H9 (cell line): Measurements from ENCODE around the gene GABARAPL2. TPM values are rescaled to one million over a fixed set of nuclear protein-coding genes. Genes with fewer than 3 reads are reported as not detected.

Experiments
- DNase-seq: peaks from one replicate; pipeline ENCODE4 v3.0.0-alpha.2; 2017
- H2AFZ ChIP-seq: one replicate; pipeline ENCODE4 v1.6.1; 2013; ENCODE audit warnings: mild to moderate bottlenecking, low read length, control low read depth, moderate library complexity
- H2AK5ac ChIP-seq: 2 replicates; pipeline ENCODE4 v1.6.1; 2013; ENCODE audit warnings: low read length, control low read depth, mixed read lengths; ENCODE audit not compliant: insufficient read length
- H2BK120ac ChIP-seq: one replicate; pipeline ENCODE4 v1.6.1; 2013; ENCODE audit warnings: low read depth, mild to moderate bottlenecking, low read length, control low read depth, inconsistent platforms; ENCODE audit not compliant: poor library complexity, severe bottlenecking
- H2BK12ac ChIP-seq: 2 replicates; pipeline ENCODE4 v1.6.1; 2013; ENCODE audit warnings: low read length, control low read depth, mixed read lengths, low read depth; ENCODE audit not compliant: insufficient read length
- H2BK15ac ChIP-seq: 2 replicates; pipeline ENCODE4 v1.6.1; 2013; ENCODE audit warnings: low read depth, low read length, control low read depth
- H2BK20ac ChIP-seq: one replicate; pipeline ENCODE4 v1.6.1; 2013; ENCODE audit warnings: low read depth, mild to moderate bottlenecking, low read length, control low read depth, inconsistent platforms; ENCODE audit not compliant: poor library complexity, severe bottlenecking
- H2BK5ac ChIP-seq: 2 replicates; pipeline ENCODE4 v1.6.1; 2013; ENCODE audit warnings: low read length, control low read depth, mixed read lengths; ENCODE audit not compliant: insufficient read length
- H3K14ac ChIP-seq: 2 replicates; pipeline ENCODE4 v1.6.1; 2013; ENCODE audit warnings: low read length, control low read depth; ENCODE audit not compliant: insufficient read depth
- H3K18ac ChIP-seq: 2 replicates; pipeline ENCODE4 v1.6.1; 2013; ENCODE audit warnings: low read depth, mild to moderate bottlenecking, mixed read lengths, low read length, control low read depth; ENCODE audit not compliant: insufficient read length
- H3K23ac ChIP-seq: 2 replicates; pipeline ENCODE4 v1.6.1; 2013; ENCODE audit warnings: low read length, control low read depth, mixed read lengths, low read depth; ENCODE audit not compliant: insufficient read length
- H3K23me2 ChIP-seq: 2 replicates; pipeline ENCODE4 v1.6.1; 2013; ENCODE audit warnings: low read depth, mild to moderate bottlenecking, mixed read lengths, low read length, control low read depth; ENCODE audit not compliant: insufficient read length, poor library complexity, severe bottlenecking
- H3K27ac ChIP-seq: 2 replicates; pipeline ENCODE4 v1.5.1; 2013; ENCODE audit warnings: low read length, control low read depth, mixed read lengths, low read depth; ENCODE audit not compliant: insufficient read length
- H3K27me3 ChIP-seq: 2 replicates; pipeline ENCODE4 v1.6.1; 2013; ENCODE audit warnings: low read length, control low read depth, inconsistent platforms; ENCODE audit not compliant: insufficient read depth
- H3K4ac ChIP-seq: 2 replicates; pipeline ENCODE4 v1.6.1; 2013; ENCODE audit warnings: low read depth, mild to moderate bottlenecking, control low read depth, inconsistent platforms, low read length, moderate library complexity
- H3K4me1 ChIP-seq: 2 replicates; pipeline ENCODE4 v1.6.1; 2013; ENCODE audit warnings: low read length, control low read depth, inconsistent platforms; ENCODE audit not compliant: insufficient read depth
- H3K4me2 ChIP-seq: 2 replicates; pipeline ENCODE4 v1.6.1; 2013; ENCODE audit warnings: low read length, control low read depth, mixed read lengths; ENCODE audit not compliant: insufficient read length, insufficient read depth
- H3K56ac ChIP-seq: 2 replicates; pipeline ENCODE4 v1.6.1; 2013; ENCODE audit warnings: low read depth, mild to moderate bottlenecking, mixed read lengths, low read length, control low read depth; ENCODE audit not compliant: insufficient read length
- H3K79me1 ChIP-seq: 2 replicates; pipeline ENCODE4 v1.6.1; 2013; ENCODE audit warnings: low read depth, mild to moderate bottlenecking, moderate library complexity, low read length, control low read depth, inconsistent platforms; ENCODE audit not compliant: insufficient read depth, poor library complexity, severe bottlenecking
- H3K79me2 ChIP-seq: 2 replicates; pipeline ENCODE4 v1.6.1; 2013; ENCODE audit warnings: low read length, control low read depth, inconsistent platforms; ENCODE audit not compliant: insufficient read depth
- H3K9ac ChIP-seq: 2 replicates; pipeline ENCODE4 v1.6.1; 2013; ENCODE audit warnings: low read length, control low read depth, mixed read lengths; ENCODE audit not compliant: insufficient read length; ENCODE audit errors: extremely low read depth
- H3K9me3 ChIP-seq: one replicate; pipeline ENCODE4 v1.6.1; 2013; ENCODE audit warnings: low read depth, low read length, inconsistent platforms; ENCODE audit not compliant: control insufficient read depth
- H3T11ph ChIP-seq: one replicate; pipeline ENCODE4 v1.6.1; 2013; ENCODE audit warnings: mild to moderate bottlenecking, low read length, control low read depth, inconsistent platforms
- H4K20me1 ChIP-seq: one replicate; pipeline ENCODE4 v1.6.1; 2013; ENCODE audit not compliant: control insufficient read depth, insufficient read length, insufficient read depth
- H4K5ac ChIP-seq: 2 replicates; pipeline ENCODE4 v1.6.1; 2013; ENCODE audit warnings: low read depth, mild to moderate bottlenecking, mixed read lengths, low read length, control low read depth; ENCODE audit not compliant: insufficient read length
- H4K8ac ChIP-seq: replicated peaks from 2 replicates; pipeline ENCODE4 v1.6.1; 2013; ENCODE audit warnings: low read length, control low read depth, mixed read lengths, low read depth; ENCODE audit not compliant: insufficient read length
- H4K91ac ChIP-seq: 2 replicates; pipeline ENCODE4 v1.6.1; 2013; ENCODE audit warnings: low read depth, mild to moderate bottlenecking, moderate library complexity, mixed read lengths, low read length, control low read depth; ENCODE audit not compliant: insufficient read length
- H3K27ac Mint-ChIP-seq, 3 experiments: 2 replicates in 2 of 3; 3 replicates in 1 of 3; pipeline ENCODE4 v1.8.0; 2020 to 2021; ENCODE audit warnings: mixed read lengths in 3 of 3, mild to moderate bottlenecking in 1 of 3, moderate library complexity in 1 of 3
- H3K27me3 Mint-ChIP-seq: 2 replicates; pipeline ENCODE4 v1.8.0; 2021; ENCODE audit warnings: low read depth, mild to moderate bottlenecking, moderate library complexity, mixed read lengths
- H3K36me3 Mint-ChIP-seq, 3 experiments: 2 replicates in 2 of 3; 3 replicates in 1 of 3; pipeline ENCODE4 v1.8.0; 2020 to 2021; ENCODE audit warnings: low read depth in 3 of 3, mixed read lengths in 3 of 3; ENCODE audit not compliant: insufficient read depth in 1 of 3
- H3K4me1 Mint-ChIP-seq, 2 experiments: 2 replicates each; pipeline ENCODE4 v1.8.0; 2020; ENCODE audit warnings: mixed read lengths in 2 of 2
- H3K4me3 Mint-ChIP-seq, 2 experiments: 2 replicates in 1 of 2; 3 replicates in 1 of 2; pipeline ENCODE4 v1.8.0; 2020 to 2021; ENCODE audit warnings: mild to moderate bottlenecking in 2 of 2, mixed read lengths in 2 of 2, moderate library complexity in 1 of 2
- H3K9me3 Mint-ChIP-seq, 2 experiments: 2 replicates in 1 of 2; 3 replicates in 1 of 2; pipeline ENCODE4 v1.8.0; 2020; ENCODE audit warnings: mild to moderate bottlenecking in 2 of 2, mixed read lengths in 2 of 2, moderate library complexity in 1 of 2
- whole genome bisulfite sequencing: extraction: QIAGEN DNeasy Blood & Tissue Kit; methylation state at CpG from one replicate; pipeline ENCODE4 v1.1.7; 2013; ENCODE audit warnings: missing lambda C conversion rate, low lambda C conversion rate, mixed read lengths; ENCODE audit not compliant: insufficient read length; ENCODE audit errors: extremely low coverage; 5-methylcytosine and 5-hydroxymethylcytosine counted together
- total RNA-seq: library from RNA; stranded (reverse); gene quantifications from 2 replicates; pipeline ENCODE4 v1.2.1, GENCODE V29; 2021
- TF ChIP-seq, protein P1 (sequence below): fragments of 200-600 bp; sonication (generic); conservative IDR thresholded peaks from 3 replicates; pipeline ENCODE4 v1.8.0; 2021; ENCODE audit warnings: antibody characterized with exemption, mild to moderate bottlenecking

GABARAPL2 gene
- total RNA-seq, 1 experiment from 2014 or later = 62.6 TPM

DNA sequence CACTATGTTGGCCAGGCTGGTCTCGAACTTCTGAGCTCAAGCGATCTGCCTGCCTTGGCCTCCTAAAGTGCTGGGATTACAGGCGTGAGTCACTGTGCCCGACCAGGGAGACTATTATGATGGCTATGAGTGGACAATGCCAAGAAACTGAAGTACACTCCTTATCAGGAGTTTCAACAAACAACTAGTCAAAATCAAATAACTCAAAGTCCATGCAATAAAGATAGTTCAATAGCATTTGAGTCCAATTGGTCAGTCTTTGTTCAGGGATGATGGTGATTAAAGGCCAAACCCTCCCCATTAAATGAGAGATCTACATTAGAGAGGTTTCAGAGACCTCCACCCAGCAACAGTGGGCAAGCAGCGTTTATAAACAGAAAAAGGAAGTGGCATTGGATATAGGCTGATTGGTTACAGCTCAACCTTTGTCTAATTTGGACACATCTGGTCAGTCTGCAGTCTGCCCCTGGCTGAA is 38.3 kb upstream of the GABARAPL2 start:
- no CpG with 5 or more reads among the region's 5 CpGs for WGBS

More for the DNA sequence above, 38.3 kb upstream of the GABARAPL2 start:
- no peak overlapping the region for H3K4ac ChIP-seq
- Mint-ChIP-seq H3K27me3 (no peaks in the 10 kb centered on the region), H3K36me3 (no peaks in the 10 kb centered on the region; a peak in 1 of 7 replicates), H3K4me1 (peaks cover 5 to 12% of the 10 kb centered on the region in 2 experiments), H3K9me3 (no peaks in the 10 kb centered on the region; a peak in 1 of 5 replicates), H3K27ac (no peak overlapping the region; a peak in 3 of 7 replicates), H3K4me3 (no peak overlapping the region)
- no peak overlapping the region for H3K4me2 ChIP-seq
- no peaks in the 10 kb centered on the region for H3K27me3 ChIP-seq
- no peak overlapping the region for H3K27ac ChIP-seq
- no peak overlapping the region for H4K91ac ChIP-seq
- H2BK12ac ChIP-seq = no peak overlapping the region
- no peaks in the 10 kb centered on the region for H3K23me2 ChIP-seq
- H2BK20ac ChIP-seq = no peak overlapping the region
- no peak overlapping the region for H3K23ac ChIP-seq
- H3K4me1 ChIP-seq = no peaks in the 10 kb centered on the region
- no peak overlapping the region for H2BK120ac ChIP-seq
- no peak overlapping the region for H3K9ac ChIP-seq
- no peak overlapping the region for H3K56ac ChIP-seq
- H3K79me2 ChIP-seq = no peaks in the 10 kb centered on the region
- DNase-seq = no peak
- no peak overlapping the region for H4K8ac ChIP-seq
- H3K79me1 ChIP-seq = no peaks in the 10 kb centered on the region
- H2BK5ac ChIP-seq = no peak overlapping the region
- H2BK15ac ChIP-seq = no peak overlapping the region
- H3K9me3 ChIP-seq = no peaks in the 10 kb centered on the region
- no peak overlapping the region for H3K18ac ChIP-seq
- H3T11ph ChIP-seq = no peak overlapping the region
- H2AFZ ChIP-seq = no peak overlapping the region
- no peak overlapping the region for H3K14ac ChIP-seq
- no peak overlapping the region for H4K5ac ChIP-seq
- H4K20me1 ChIP-seq = no peaks in the 10 kb centered on the region
- H2AK5ac ChIP-seq = no peak overlapping the region
- TF ChIP-seq, protein P1, sequence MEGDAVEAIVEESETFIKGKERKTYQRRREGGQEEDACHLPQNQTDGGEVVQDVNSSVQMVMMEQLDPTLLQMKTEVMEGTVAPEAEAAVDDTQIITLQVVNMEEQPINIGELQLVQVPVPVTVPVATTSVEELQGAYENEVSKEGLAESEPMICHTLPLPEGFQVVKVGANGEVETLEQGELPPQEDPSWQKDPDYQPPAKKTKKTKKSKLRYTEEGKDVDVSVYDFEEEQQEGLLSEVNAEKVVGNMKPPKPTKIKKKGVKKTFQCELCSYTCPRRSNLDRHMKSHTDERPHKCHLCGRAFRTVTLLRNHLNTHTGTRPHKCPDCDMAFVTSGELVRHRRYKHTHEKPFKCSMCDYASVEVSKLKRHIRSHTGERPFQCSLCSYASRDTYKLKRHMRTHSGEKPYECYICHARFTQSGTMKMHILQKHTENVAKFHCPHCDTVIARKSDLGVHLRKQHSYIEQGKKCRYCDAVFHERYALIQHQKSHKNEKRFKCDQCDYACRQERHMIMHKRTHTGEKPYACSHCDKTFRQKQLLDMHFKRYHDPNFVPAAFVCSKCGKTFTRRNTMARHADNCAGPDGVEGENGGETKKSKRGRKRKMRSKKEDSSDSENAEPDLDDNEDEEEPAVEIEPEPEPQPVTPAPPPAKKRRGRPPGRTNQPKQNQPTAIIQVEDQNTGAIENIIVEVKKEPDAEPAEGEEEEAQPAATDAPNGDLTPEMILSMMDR = no peak
